ENCODE results near the gene USP48. TPM values are rescaled to one million over a fixed set of nuclear protein-coding genes. Genes with fewer than 3 reads are reported as not detected.

The USP48 gene
- total and polyA plus RNA-seq, 2 of the 8 experiments (the other 6 are each of a cell fraction or from before 2014, with no cell fraction given) = 12.8 to 83.5 TPM

DNA sequence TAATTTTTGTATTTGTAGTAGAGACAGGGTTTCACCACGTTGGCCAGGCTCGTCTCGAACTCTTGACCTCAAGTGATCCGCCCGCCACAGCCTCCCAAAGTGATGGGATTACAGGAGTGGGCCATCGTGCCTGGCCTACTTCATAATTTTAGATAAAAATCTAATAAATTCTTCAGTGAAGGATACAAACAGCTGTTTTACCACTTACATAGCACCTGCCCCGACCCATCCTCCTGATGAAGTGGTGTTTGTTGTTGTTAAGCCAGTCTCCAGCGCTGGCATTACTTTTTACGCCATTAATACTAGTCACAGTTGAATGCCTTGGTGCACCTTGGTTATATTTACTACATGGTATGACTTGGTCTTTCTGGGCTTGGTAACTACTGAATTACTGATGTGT is 101.5 kb downstream of the USP48 start (continued):
- TF ChIP-seq SP1 (IDR thresholded peaks at IDR 0.05; ENCODE audit: low read depth, low read length) = no peak
- TF ChIP-seq SUZ12 (IDR thresholded peaks at IDR 0.05; ENCODE audit: low read length) = no peak
- TF ChIP-seq GTF2F1 (IDR thresholded peaks at IDR 0.05; ENCODE audit: borderline replicate concordance, low read depth, low read length) = no peak
